ENCODE results near the gene SH3RF1.
A peak's percentile ranks its signal among the peaks of the same experiment; 100 is the strongest.

The SH3RF1 gene

GRCh38 chr4:169275180-169275579 lies 4.4 kb upstream of the SH3RF1 start:
- no peak for DNase-seq

- DNase-seq, result peak in 1 of 3 experiments; percentile 7
Measured at GRCh38 chr4:169274033-169274432, 3.3 kb upstream of the SH3RF1 start.

GRCh38 chr4:169272265-169272886 lies 1.6 kb upstream of the SH3RF1 start:
- peak in 1 of 3 experiments; percentile 15 for DNase-seq

GRCh38 chr4:169271692-169272007 lies 894 bp upstream of the SH3RF1 start:
- peak in 1 of 3 experiments; percentile 35 for DNase-seq

GRCh38 chr4:169269916-169270809 lies 593 bp downstream of the SH3RF1 start:
- DNase-seq, result peak; percentile 39 to 88 (median 87)

GRCh38 chr4:169268951-169269760 lies 1.6 kb downstream of the SH3RF1 start:
- DNase-seq, result no peak

GRCh38 chr4:169267070-169267469 lies 3.7 kb downstream of the SH3RF1 start:
- no peak for DNase-seq

- DNase-seq, result no peak
Measured at GRCh38 chr4:169266661-169267060, 4.1 kb downstream of the SH3RF1 start.

- no peak for DNase-seq
Measured at GRCh38 chr4:169266081-169266480, 4.7 kb downstream of the SH3RF1 start.

- DNase-seq, result no peak
Measured at GRCh38 chr4:169263791-169264392, 6.9 kb downstream of the SH3RF1 start.

- no peak for DNase-seq
Measured at GRCh38 chr4:169260217-169260866, 10.4 kb downstream of the SH3RF1 start.

- no peak for DNase-seq
Measured at GRCh38 chr4:169259271-169259670, 11.5 kb downstream of the SH3RF1 start.

GRCh38 chr4:169258141-169258540 lies 12.6 kb downstream of the SH3RF1 start:
- no peak for DNase-seq

GRCh38 chr4:169256856-169257761 lies 13.6 kb downstream of the SH3RF1 start:
- no peak for DNase-seq

GRCh38 chr4:169256101-169256612 lies 14.6 kb downstream of the SH3RF1 start:
- DNase-seq, result no peak

- DNase-seq, result no peak
Measured at GRCh38 chr4:169254546-169254983, 16.2 kb downstream of the SH3RF1 start.

GRCh38 chr4:169253904-169254303 lies 16.9 kb downstream of the SH3RF1 start:
- no peak for DNase-seq

GRCh38 chr4:169253113-169253671 lies 17.6 kb downstream of the SH3RF1 start:
- no peak for DNase-seq

GRCh38 chr4:169252339-169253112 lies 18.2 kb downstream of the SH3RF1 start:
- no peak for DNase-seq

Measured in NCI-H1417 (cell line).